OCI-M2 (cell line): ENCODE data around the gene RAB3D.
A peak's percentile ranks its signal among the peaks of the same experiment; 100 is the strongest.

Source experiments
- DNase-seq: peaks from one replicate; lab custom pipeline; 2025; ENCODE audit not compliant: unreplicated experiment; lab: John Stamatoyannopoulos, UW

The RAB3D gene

DNA sequence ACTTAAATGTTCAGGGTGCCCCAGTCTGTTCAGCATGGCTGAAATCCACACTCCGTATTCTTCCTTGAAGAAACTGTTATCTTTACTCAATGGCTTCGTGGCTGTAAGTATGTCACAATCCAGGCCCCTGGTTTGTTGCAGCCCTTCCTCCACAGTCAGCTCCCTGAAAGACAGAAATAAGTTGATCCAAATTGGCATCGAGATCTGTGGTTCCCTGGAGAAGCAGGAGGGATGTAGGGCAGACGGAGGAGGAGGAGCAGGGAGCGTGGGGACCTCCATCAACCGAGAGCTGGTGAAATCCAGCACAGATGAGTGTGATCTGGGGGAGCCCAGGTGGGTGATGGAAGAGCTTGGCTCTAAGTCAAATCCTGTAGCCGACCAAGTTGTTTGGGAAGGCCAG is 43.2 kb downstream of the RAB3D start:
- DNase-seq = no peak

- DNase-seq = no peak
Observed at GRCh38 chr19:11295665-11296245, 43.7 kb downstream of the RAB3D start, which contains the start of gene TSPAN16. TSPAN16 (plus strand) TSS chr19:11296160; CDS start chr19:11296298, 138 bp downstream.

- no peak for DNase-seq
Observed at GRCh38 chr19:11295180-11295579, 44.3 kb downstream of the RAB3D start.

DNA sequence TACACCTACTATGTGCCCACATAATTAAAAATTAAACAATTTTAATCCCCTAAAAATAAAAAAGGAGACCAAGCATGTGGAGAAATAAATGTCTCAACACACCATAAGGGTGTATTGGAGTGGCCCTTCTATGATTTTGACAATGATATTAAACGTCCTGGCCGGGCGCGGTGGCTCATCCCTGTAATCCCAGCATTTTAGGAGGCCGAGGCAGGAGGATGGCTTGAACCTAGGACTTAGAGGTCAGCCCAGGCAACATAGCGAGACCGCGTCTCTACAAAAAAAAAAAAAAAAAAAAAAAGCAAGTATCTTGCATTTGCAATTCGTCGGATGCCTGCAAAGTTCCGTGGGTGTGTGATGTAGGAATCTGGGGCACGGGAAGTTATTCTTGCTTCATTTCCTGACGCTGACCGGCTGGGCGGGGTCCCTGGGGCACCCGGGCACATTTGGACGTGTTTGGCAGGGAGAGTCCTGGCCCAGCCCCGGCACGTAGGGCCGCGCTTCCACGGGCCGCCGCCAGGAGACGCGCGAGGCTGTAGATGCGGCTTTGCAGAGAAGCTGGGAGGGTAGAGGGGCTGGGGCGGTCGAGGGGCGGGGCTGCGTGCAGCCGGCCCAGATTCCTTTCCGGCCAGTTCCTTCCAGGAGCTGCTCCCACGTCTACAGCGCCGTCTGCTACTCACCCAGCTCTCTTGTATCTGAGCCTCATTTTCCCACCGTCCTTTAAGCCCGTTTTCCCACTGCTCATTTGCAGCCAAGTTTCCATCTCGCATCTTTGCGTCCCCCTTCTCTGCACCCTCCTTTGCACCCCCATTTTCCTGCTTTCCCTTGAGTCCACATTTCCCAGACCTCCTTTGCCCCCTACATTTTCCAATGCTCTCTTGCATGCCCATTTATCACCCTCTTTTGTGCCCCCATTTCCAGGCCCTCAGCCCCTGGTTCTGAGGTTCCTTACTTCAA is 45.7 kb downstream of the RAB3D start:
- DNase-seq = peak; percentile 99

DNA sequence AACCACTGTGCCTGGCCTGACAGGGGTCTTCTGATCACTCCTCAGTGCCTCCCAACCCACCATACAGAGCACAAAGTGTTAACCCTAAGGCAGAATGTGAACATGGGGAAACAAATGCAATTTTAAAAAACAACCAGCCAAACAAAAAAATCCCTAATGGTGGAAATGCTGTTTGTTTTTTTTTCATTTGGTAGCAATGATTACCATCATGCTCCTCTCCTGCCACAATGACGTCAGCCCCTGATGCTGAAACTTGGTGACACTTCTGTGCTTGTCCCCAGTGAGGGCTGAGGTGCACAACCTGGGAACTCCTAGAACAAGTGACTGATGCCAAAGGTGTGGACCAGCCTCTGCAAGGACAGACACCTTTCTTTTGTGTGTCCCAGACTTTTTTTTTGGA is 47.5 kb downstream of the RAB3D start:
- DNase-seq = no peak

DNA sequence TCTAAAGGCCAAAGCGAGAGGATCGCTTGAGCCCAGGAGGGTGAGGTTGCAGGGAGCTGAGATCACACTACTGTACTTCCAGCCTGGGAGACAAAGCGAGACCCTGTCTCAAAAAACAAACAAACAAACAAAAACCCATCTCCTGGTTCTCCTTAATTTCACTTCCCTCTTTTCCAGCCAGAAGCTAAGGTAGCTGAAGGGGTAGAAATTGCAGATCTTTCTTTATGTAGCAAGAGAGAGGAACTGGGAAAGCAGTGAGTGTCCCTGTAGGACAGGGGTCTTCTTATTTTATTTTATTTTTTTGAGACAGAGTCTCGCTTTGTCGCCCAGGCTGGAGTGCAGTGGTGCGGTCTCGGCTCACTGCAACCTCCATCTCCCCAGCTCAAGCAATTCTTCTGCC is 48.0 kb downstream of the RAB3D start:
- no peak for DNase-seq

DNA sequence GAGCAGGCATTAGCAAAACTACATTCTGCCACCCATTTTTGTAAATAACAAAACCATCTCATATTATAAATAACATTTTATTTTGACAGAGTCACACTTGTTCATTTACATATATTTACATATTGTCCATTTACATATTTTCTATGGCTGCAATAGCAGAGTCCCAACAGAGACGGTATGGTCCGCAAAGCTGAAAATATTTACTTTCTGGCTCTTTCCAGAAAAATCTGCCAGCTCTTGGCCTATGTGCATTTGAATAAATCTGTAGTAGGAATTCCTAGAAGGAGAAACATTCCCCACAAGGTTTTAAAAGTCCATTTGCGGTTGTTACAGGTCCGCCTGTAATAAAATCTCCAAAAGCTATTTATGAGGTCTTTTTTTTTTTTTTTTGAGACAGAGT is 49.2 kb downstream of the RAB3D start:
- DNase-seq = no peak

DNA sequence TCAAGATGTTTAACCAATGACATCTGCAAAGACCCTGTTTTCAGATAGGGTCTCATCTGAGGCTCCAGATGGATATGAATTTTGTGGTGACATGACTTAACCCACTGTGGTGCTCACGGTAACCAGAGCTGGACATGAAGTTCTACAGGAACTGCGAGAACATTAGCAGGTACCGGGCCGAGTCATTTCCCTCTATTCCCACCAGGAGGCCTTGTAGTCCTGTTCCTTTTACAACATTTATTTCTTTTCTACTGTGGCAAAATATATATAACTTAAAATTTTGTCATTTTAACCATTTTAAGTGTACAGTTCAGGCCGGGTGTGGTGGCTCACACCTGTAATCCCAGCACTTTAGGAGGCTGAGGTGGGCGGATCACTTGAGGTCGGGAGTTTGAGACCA is 51.1 kb downstream of the RAB3D start:
- no peak for DNase-seq

DNA sequence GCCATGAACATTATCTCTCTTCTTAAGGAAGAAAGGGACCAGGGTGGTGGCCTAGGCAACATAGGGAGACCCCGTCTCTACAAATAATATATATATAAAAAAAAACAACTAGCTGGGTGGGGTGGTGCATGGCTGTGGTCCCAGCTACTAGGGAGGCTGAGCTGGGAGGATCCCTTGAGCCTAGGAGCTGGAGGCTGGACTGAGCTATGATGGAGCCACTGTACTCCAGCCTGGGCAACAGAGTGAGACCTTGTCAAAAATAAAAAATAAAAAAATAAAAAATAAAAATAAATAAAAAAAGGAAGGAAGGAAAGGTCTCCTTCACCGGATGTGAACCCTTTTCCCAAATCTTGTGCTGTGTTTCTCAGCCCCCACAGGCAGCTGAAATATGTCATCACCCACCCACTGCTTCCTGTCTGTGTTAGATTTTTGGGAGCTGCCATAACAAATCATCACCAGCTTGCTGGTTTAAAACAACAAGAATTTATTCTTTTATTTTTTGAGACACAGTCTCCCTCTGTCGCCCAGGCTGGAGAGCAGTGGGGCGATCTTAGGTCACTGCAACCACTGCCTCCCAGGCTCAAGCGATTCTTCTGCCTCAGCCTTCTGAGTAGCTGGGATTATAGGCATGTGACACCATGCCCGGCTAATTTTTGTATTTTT is 53.0 kb downstream of the RAB3D start:
- no peak for DNase-seq

GRCh38 chr19:11284515-11284914 is 54.9 kb downstream of the RAB3D start:
- DNase-seq = no peak

- DNase-seq = no peak
Observed at GRCh38 chr19:11281356-11282049, 58.0 kb downstream of the RAB3D start.

- no peak for DNase-seq
Observed at GRCh38 chr19:11279505-11280236, 59.8 kb downstream of the RAB3D start.

GRCh38 chr19:11278670-11279069 is 60.8 kb downstream of the RAB3D start:
- DNase-seq = peak; percentile 97

- DNase-seq = no peak
Observed at GRCh38 chr19:11274533-11275086, 64.8 kb downstream of the RAB3D start.

GRCh38 chr19:11273989-11274388 is 65.5 kb downstream of the RAB3D start:
- DNase-seq = no peak

DNA sequence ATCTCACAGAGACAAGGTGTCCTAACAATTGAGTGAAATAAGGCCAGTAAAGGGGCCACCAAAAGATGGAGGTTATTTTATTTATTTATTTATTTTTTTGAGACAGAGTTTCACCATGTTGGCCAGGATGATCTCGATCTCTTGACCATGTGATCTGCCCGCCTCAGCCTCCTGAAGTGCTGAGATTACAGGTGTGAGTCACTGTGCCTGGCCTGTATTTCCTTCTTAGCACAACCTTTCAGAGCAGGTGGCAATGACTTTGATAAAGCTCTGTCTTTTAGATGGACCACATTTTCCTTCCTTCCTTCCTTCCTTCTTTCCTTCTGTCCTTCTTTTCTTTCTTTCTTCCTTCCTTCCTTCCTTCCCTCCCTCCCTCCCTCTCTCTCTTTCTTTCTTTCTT is 66.2 kb downstream of the RAB3D start:
- DNase-seq = no peak
